HG03439 (cell line): ENCODE measurements around the gene ACAA1.
"Not testable (repeated sequence)": the region's sequence is repeated elsewhere in the genome, so short reads cannot be mapped to it uniquely, and the experiment has no call there.

ENCODE experiments used
- ATAC-seq: cut with Tn5 transposase; IDR thresholded peaks from one replicate; pipeline ENCODE4 v1.9.1; 2021; ENCODE audit warnings: mild to moderate bottlenecking, moderate library complexity; ENCODE audit not compliant: unreplicated experiment

ACAA1 gene

GRCh38 chr3:38107911-38108648 lies 28.8 kb downstream of the ACAA1 start:
- ATAC-seq = no peak

GRCh38 chr3:38105525-38105924 lies 31.4 kb downstream of the ACAA1 start:
- no peak for ATAC-seq

- no peak for ATAC-seq
These were observed 34.5 kb downstream of the ACAA1 start for GRCh38 chr3:38102444-38102814.

- no peak for ATAC-seq
These were observed 35.0 kb downstream of the ACAA1 start for GRCh38 chr3:38101811-38102443.

- no peak for ATAC-seq
These were observed 36.4 kb downstream of the ACAA1 start for GRCh38 chr3:38100498-38100897.

- no peak for ATAC-seq
These were observed 37.4 kb downstream of the ACAA1 start for GRCh38 chr3:38099518-38099917.

GRCh38 chr3:38098376-38098723 lies 38.6 kb downstream of the ACAA1 start:
- no peak for ATAC-seq

- no peak for ATAC-seq
These were observed 39.2 kb downstream of the ACAA1 start for GRCh38 chr3:38097446-38098375.

GRCh38 chr3:38095669-38096483 lies 41.1 kb downstream of the ACAA1 start:
- no peak for ATAC-seq

- ATAC-seq = no peak
These were observed 41.9 kb downstream of the ACAA1 start for GRCh38 chr3:38094999-38095398.

- ATAC-seq = no peak
These were observed 46.5 kb downstream of the ACAA1 start for GRCh38 chr3:38090453-38090852.

- ATAC-seq = no peak
These were observed 47.8 kb downstream of the ACAA1 start for GRCh38 chr3:38089163-38089562.

GRCh38 chr3:38088126-38089078 lies 48.5 kb downstream of the ACAA1 start:
- no peak for ATAC-seq

- not testable (repeated sequence) for ATAC-seq
These were observed 49.6 kb downstream of the ACAA1 start for GRCh38 chr3:38087278-38087677.

- no peak for ATAC-seq
These were observed 50.4 kb downstream of the ACAA1 start for GRCh38 chr3:38086496-38086895.

- no peak for ATAC-seq
These were observed 51.0 kb downstream of the ACAA1 start for GRCh38 chr3:38085943-38086324.

GRCh38 chr3:38085311-38085942 lies 51.5 kb downstream of the ACAA1 start:
- no peak for ATAC-seq

- no peak for ATAC-seq
These were observed 52.3 kb downstream of the ACAA1 start for GRCh38 chr3:38084334-38085310.
